Hindlimb muscle (tissue), 1 donor: Measurements from ENCODE around the gene NEK11. TPM values are rescaled to one million over a fixed set of nuclear protein-coding genes. Genes with fewer than 3 reads are reported as not detected.

Experiments
- DNase-seq: peaks from one replicate; pipeline ENCODE4 v3.0.0-alpha.2; 2013
- polyA plus RNA-seq: library from polyadenylated mRNA; unstranded; fragments of 120-200 nt; gene quantifications from one replicate; pipeline ENCODE4 v1.2.1, GENCODE V29; 2013; ENCODE audit not compliant: insufficient read length

The NEK11 gene
- 6.2 TPM for polyA plus RNA-seq

- DNase-seq, result peak; percentile 91
Measured at GRCh38 chr3:131026321-131027151, at the start of gene NEK11, which contains the start of gene ASTE1. TSS of gene NEK11 (plus strand) at chr3:131026877. CDS start at chr3:131029709, 2,832 bp downstream. TSS of gene ASTE1 (minus strand) at chr3:131026825. CDS start at chr3:131025306, 1,519 bp downstream.

- DNase-seq, result no peak
Measured at GRCh38 chr3:130979117-130979516, 47.6 kb upstream of the NEK11 start.

GRCh38 chr3:130981469-130981868, 45.2 kb upstream of the NEK11 start:
- no peak for DNase-seq

GRCh38 chr3:130990282-130990681, 36.4 kb upstream of the NEK11 start:
- no peak for DNase-seq

GRCh38 chr3:130991126-130991525, 35.6 kb upstream of the NEK11 start:
- no peak for DNase-seq

GRCh38 chr3:130992344-130992743, 34.3 kb upstream of the NEK11 start:
- DNase-seq, result no peak

- DNase-seq, result no peak
Measured at GRCh38 chr3:130997289-130997688, 29.4 kb upstream of the NEK11 start.

GRCh38 chr3:131001071-131001470, 25.6 kb upstream of the NEK11 start:
- DNase-seq, result no peak

GRCh38 chr3:131004603-131005002, 22.1 kb upstream of the NEK11 start:
- DNase-seq, result no peak

- no peak for DNase-seq
Measured at GRCh38 chr3:131007256-131007655, 19.4 kb upstream of the NEK11 start.

- no peak for DNase-seq
Measured at GRCh38 chr3:131007782-131008181, 18.9 kb upstream of the NEK11 start.

- no peak for DNase-seq
Measured at GRCh38 chr3:131008326-131008725, 18.4 kb upstream of the NEK11 start.

- DNase-seq, result no peak
Measured at GRCh38 chr3:131009698-131010097, 17.0 kb upstream of the NEK11 start.

- no peak for DNase-seq
Measured at GRCh38 chr3:131018970-131019369, 7.7 kb upstream of the NEK11 start.

- no peak for DNase-seq
Measured at GRCh38 chr3:131020122-131020693, 6.5 kb upstream of the NEK11 start.

GRCh38 chr3:131025539-131025938, 1.1 kb upstream of the NEK11 start:
- no peak for DNase-seq

GRCh38 chr3:131028844-131029243, 2.2 kb downstream of the NEK11 start:
- no peak for DNase-seq

- no peak for DNase-seq
Measured at GRCh38 chr3:131031660-131032059, 5.0 kb downstream of the NEK11 start.

GRCh38 chr3:131033480-131034080, 6.9 kb downstream of the NEK11 start:
- peak; percentile 38 for DNase-seq

GRCh38 chr3:131036200-131036816, 9.6 kb downstream of the NEK11 start:
- no peak for DNase-seq

- no peak for DNase-seq
Measured at GRCh38 chr3:131036986-131037385, 10.3 kb downstream of the NEK11 start.

- no peak for DNase-seq
Measured at GRCh38 chr3:131038326-131038725, 11.6 kb downstream of the NEK11 start.
